Activated CD4-positive, alpha-beta T cell treated with anti-CD3 and anti-CD28 coated beads for 1 hour (primary cell): Measurements from ENCODE around the gene SMAD9.
"Not testable (repeated sequence)": the region's sequence is repeated elsewhere in the genome, so short reads cannot be mapped to it uniquely, and the experiment has no call there.

Source experiments
- DNase-seq: peaks from one replicate; pipeline ENCODE4 v3.0.0-alpha.2; 2020

Gene SMAD9

DNA sequence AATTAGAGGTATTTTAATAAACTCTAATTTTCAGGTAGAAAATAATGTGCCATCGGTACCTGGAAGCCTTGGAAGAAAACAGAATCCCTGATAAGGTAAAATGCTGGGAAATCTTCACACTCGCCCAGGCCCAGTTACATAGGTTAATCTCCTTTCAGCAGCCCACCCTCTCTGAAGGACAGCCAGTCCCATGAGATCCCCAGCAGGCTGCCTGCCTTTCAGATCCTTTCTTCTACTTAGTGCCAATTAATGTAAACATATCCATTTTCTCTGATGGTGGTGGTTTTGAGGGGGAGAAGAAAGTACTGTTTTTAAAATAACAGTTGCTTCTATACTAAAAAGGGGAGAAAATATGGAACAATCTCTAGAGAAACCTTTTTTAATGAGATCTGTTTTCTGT is 12.2 kb downstream of the SMAD9 start:
- no peak for DNase-seq

DNA sequence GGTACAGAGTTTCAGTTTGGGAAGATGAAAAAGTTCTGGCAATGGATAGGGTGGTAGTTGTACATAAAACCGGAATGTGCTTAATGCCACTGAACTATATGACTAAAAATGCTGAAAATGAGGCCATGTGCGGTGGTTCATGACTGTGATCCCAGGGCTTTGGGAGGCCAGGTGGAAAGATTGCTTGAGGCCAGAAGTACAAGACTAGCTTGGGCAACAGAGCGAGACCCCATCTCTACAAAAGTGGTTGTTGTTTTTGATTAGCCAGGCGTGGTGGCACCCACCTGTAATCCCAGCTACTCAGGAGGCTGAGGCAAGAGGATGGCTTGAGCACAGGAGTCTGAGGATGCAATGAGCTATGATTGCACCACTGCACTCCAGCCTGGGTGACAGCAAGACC is 12.8 kb downstream of the SMAD9 start:
- DNase-seq = no peak

GRCh38 chr13:36905944-36906343 is 14.1 kb downstream of the SMAD9 start:
- no peak for DNase-seq

DNA sequence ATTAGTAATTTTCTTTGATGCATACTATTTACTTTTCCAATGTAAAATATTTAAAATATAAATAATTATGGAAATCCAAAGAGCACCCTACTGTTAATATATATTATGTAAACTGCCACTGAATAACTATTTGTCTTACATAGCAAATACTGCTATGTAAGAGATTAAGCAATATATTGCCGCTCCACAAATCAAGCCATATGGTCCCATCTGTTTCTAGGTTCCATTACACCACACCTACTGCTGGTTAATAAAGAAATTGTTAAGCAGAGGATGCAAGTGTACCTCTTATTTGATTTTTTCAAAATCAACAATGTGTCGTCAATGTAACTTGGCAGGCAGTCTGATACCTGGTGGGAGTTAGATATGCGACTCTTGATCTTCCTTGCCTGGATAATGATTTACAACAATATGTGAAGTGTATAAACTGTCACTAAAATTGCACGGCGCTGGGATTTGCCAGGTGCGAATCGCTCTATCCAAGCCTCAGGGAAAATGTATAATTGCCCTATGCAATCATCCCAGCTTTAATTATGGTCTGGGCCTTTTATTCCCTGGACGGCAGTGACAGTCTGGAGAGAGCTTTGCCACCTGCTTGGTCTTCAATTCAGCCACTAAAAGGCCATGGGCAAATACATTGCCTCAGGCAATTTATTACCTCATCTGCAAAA is 16.0 kb downstream of the SMAD9 start:
- DNase-seq = no peak

DNA sequence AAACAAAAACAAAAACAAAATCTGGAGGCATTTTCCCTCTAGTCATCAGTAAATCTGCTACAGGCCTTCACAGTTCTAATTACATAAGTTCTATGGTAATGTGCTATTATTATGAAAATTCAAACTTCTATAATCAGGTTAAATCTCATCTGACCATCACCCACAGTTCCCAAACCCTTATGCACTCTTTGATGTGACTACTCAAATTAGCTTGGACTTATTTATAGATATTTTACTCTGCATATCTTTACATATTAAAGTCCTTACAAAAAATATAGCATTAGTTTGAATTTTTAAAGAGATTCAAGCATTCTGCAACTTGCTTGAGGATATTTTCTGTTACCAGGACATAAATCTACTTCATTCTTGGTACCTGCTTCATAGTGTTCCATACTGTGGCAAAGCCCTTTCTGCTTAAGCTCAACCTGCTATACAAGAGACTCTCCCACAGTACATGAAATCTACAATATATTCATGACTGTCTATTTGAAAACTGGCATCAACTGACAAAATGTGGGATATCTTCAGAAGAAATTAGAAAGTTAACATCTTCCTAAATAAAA is 22.9 kb downstream of the SMAD9 start:
- no peak for DNase-seq

GRCh38 chr13:36891752-36892151 is 28.3 kb downstream of the SMAD9 start:
- no peak for DNase-seq

DNA sequence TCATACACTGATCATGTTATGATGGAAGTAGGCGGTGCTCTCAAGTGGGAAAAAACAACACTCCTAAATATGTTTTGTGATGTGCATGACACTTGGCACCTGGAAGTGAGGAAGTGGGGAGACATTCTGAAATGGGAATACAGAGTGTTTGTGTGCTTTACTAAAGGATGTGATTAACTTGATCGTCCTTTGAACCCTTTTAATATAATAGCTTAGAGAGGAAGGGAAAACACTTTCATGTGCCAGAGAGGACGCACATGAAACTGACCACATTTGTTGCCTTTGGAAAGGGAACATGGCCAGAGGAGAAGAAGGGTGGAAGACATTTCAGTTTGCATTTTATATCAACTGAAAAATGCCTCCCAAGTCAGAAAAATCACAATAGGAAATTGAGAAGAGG is 31.4 kb downstream of the SMAD9 start:
- DNase-seq = no peak

GRCh38 chr13:36887758-36888521 is 32.1 kb downstream of the SMAD9 start:
- no peak for DNase-seq

DNA sequence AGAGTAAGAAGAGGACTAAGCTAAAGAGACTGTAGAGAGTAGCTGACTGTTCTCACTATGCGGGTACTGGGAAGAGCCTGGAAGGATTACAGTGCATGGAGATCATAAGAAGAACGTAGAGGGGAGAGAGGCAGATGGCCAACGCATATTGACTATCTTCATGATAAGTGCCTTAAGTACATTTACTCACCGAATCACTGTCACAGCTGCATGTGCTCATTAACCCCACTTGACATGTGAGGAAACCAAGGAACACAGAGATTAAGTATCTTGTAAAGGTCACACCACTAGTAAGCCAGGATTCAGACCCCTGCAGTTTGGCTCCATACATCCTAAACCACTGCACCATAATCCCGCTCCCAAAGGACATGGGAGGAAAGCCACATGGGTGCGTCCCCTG is 34.1 kb downstream of the SMAD9 start:
- DNase-seq = no peak

- DNase-seq = no peak
Observed at GRCh38 chr13:36884235-36884634, 35.8 kb downstream of the SMAD9 start.

DNA sequence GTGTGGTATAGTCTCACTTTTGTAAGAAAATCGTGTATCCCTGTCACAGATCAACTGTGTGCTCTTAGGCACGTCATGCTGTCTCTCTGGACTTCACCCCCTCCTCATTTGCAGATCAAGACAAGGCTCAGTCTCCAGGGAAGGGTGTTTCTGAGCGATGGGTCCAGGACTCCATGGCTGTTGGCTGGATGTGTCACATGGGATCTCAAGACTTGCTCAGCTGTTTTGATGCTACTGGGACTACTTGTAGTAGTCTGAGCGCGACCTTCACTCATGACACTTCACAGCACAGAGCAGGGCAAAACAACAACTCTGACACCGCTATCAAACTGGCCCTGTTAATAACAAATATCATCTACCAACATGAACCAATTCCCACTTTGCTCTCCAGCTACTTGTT is 36.2 kb downstream of the SMAD9 start:
- no peak for DNase-seq

GRCh38 chr13:36883392-36883791 is 36.6 kb downstream of the SMAD9 start:
- not testable (repeated sequence) for DNase-seq

- no peak for DNase-seq
Observed at GRCh38 chr13:36882829-36883390, 37.1 kb downstream of the SMAD9 start.

DNA sequence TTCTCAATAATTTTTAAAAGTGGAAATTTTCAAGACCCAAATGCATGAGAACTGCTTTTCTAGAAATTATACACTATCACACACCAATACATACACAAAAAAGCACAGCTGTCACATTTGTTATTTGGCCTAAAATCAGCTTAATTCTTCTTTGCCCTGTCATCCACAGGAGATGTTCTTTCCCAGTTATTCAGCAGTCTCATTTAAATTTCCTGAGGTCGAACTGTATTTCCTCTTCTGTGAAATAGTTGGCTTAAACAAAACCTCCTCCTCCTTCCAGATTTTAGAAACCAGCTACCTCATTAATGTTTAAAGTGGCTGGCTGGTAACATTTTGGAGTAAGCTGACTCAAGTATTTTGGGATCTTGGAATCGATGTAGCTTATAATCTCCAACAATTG is 39.1 kb downstream of the SMAD9 start:
- no peak for DNase-seq

- DNase-seq = no peak
Observed at GRCh38 chr13:36879218-36879938, 40.7 kb downstream of the SMAD9 start.

- no peak for DNase-seq
Observed at GRCh38 chr13:36875961-36876360, 44.1 kb downstream of the SMAD9 start.

DNA sequence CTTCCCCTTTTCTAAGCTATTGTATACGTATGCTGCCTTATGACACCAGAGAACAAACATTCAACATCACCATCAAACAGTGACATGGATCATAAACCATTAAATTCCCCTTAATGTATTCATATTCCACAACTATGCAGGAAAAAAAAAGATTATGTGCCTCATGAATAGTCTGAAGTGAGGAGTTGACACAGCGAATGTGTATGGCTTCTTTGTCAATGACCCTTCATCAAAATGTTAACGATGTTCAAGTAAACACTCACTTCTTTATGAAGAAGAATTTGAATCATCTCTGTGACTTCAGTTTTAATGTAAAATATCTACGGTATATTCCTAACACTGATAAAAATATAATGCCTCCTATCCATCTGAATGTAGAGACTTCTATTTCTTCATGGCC is 44.6 kb downstream of the SMAD9 start:
- no peak for DNase-seq

GRCh38 chr13:36872621-36873020 is 47.4 kb downstream of the SMAD9 start:
- DNase-seq = no peak

- DNase-seq = no peak
Observed at GRCh38 chr13:36870050-36870692, 49.9 kb downstream of the SMAD9 start.

DNA sequence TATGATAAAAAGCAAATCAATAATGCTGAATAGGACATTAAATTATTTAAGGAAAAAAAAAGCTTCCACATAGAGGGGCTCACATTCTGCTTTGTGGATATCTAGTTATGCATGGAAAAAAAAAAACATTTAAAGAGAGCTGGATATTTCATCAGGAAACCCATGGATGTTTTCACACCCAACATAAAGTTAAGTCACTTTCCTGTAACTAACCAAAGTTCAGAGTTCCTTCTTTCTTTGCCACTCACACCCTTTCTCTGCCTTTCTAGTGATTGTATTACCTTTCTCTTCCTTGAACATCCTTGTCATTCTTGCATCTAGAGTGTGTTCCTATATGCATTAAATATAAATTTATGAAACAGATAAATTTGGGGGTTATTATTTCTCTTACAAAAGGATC is 53.8 kb downstream of the SMAD9 start:
- no peak for DNase-seq

- DNase-seq = no peak
Observed at GRCh38 chr13:36865265-36865664, 54.8 kb downstream of the SMAD9 start.

GRCh38 chr13:36862722-36863121 is 57.3 kb downstream of the SMAD9 start:
- no peak for DNase-seq
